NCI-H345 treated with DMSO at 0.1 percent for 48 hours (cell line): Measurements from ENCODE around the gene MTHFSD.
A peak's percentile ranks its signal among the peaks of the same experiment; 100 is the strongest.

ENCODE experiments used
- DNase-seq: peaks from one replicate; lab custom pipeline; 2025; ENCODE audit not compliant: unreplicated experiment; lab: John Stamatoyannopoulos, UW

Gene MTHFSD

DNA sequence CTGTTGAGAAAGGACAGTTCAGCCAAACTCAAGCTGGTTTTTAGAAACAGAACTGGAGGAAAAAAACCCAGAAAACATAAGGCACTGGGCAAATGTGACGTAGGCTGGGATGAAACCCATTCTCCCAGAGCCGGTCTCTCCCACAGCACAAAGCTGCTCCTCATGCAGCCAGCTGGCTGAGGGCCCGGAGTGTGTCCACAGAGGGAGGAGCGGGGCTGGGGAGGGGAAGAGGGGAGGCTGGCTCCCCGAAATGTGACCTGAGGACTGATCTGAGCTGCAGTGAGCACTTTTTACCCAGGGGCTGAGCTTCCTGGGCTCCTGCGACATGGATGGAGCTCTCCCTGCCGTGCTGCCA, 23.9 kb downstream of the MTHFSD start:
- DNase-seq: no peak

DNA sequence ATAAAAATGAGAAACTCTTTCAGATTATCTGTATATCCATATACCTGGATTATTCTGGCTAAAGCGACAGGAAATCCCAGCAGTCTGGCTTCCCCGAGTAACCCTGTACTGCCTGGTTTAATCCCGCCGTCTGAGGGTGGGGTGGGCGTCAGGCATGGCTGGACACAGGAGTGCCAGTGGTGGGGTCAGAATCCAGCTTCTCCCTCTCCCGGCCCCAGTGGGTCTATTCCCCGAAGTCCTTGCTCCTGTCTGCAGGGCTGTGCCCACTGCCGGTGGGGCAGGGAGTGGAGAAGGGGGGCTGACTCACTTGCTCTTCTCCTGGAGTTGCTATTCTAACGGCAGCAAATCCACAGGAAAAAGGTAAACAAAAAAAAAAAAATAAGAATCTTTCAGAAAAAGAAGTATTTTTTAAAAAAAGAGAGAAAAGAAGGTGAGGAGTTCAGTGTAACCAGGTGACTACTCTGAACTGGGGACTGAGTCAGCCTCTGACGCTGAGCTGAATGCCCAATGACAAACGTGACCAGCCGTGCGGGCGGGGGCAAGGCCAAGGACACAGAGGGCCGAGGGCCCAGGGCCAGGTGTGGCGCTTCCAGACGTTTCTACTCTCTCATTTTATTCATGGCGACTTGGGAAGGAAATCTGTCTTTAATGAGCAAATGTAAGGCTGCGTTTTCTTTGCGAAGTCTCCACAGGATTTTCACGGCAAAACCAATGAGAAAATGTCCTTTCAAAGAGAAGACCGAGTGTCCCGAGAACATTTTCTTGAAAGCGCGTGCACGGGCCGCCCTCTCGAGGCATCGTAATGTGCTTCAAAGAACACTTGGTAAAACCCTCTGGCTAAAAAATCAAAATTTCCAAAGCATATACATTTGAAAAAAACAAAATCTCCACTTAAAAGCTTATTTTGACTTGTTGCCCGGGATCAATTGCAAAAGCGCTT, 24.5 kb downstream of the MTHFSD start:
- DNase-seq: no peak

DNA sequence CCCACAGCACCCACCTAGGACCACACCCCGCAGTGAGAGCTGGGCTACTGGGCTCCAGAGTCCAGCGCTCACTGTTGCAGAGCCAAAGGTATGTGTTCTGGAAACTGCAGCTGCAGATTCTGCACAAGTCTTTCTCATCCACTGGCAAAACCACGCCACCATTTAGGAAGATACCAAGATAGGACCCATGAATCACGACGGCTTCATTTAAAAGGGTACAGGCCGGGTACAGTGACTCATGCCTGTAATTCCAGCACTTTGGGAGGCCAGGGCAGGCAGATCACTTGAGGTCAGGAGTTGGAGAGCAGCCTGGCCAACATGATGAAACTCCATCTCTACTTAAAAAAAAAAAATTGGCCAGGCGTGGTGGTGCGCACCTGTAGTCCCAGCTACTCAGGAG, 25.9 kb downstream of the MTHFSD start:
- no peak for DNase-seq

DNA sequence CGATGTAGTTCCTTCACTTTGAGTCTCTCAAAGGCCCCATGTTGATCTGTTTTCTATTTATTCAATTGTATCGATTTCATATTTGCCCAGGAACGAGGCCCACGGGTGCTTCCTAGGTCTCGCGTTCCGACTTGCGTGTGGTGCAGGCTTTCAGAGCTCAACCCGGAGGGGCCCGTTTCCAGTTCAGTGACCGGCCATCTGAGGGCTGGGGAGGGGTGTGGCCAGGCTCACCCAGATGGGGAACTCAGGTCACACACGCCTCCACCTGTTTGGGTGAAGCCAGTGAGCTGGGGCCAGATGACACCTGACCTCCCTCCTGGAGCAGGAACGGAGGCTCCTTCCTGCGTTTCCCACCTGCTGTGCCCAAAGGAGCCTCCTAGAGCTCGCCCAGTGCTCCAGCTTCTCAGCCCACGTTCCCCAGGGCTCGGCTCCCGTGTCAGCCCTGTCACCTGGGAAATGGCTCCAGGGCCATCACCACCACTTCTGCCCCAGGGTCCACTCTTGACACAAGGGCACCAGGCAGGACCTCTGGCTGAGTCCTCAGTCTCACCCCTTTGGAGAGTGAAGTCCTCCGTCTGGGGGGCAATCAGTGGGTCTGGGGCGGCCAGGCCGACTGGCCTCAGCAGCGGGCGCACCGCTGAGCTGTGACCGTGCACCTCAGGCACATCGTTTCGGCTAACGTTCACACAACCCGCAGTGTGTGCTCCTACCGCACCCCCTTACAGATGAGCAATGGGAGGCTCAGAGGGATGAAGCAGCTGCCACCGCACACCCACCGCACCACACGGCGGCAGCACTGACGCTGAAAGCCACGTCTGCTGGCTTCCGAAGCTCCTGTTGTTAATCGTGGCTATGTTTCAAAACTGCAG, 26.7 kb downstream of the MTHFSD start:
- no peak for DNase-seq

DNA sequence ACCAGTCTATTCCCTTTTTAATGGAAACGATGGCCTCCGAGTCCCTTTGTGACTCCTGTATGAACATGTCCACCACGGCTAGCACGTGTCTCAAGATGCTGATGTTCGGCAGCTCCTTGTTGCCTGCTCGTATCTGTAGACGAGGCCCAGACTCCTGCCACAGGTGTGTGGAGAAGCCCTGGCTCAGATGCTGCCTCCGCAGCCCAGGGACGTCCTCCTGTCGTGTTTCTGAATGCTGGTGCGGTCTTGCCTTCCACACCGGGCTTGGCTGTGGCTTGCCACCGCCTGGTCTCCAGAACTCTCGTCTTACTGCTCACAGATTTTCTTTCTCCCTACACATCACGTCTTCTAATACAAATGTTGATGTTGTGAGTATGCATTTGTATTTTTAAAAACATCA, 27.7 kb downstream of the MTHFSD start:
- no peak for DNase-seq

DNA sequence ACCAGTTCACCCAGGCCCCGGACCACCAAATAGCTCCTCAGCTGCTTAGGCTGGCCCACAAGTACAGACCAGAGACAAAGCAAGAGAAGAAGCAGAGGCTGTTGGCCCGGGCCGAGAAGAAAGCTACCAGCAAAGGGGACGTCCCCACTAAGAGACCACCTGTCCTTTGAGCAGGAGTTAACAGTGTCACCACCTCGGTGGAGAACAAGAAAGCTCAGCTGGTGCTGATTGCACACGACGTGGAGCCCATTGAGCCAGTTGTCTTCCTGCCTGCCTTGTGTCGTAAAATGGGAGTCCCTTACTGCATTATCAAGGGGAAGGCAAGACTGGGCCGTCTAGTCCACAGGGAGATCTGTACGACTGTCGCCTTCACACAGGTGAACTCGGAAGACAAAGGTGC, 29.3 kb downstream of the MTHFSD start:
- DNase-seq: no peak

DNA sequence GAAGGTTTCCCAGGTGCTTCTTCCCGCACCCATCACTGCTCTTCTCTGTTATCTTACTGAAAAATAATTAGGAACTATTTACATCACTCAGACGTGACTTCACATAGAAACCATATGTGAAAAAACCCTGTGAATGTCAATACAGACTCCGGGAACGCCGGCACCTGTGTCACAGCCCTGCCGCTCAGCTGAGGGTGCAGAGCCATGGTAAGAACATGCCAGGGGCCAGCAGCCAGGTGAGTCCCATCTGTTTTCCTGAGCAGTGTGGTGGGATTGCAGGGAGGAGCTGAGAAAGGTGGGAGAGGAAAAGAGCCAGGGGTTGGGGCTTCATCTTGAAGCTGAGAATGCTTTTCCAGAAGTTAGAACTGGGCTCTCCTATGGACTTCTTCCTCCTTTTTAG, 31.0 kb downstream of the MTHFSD start:
- no peak for DNase-seq

DNA sequence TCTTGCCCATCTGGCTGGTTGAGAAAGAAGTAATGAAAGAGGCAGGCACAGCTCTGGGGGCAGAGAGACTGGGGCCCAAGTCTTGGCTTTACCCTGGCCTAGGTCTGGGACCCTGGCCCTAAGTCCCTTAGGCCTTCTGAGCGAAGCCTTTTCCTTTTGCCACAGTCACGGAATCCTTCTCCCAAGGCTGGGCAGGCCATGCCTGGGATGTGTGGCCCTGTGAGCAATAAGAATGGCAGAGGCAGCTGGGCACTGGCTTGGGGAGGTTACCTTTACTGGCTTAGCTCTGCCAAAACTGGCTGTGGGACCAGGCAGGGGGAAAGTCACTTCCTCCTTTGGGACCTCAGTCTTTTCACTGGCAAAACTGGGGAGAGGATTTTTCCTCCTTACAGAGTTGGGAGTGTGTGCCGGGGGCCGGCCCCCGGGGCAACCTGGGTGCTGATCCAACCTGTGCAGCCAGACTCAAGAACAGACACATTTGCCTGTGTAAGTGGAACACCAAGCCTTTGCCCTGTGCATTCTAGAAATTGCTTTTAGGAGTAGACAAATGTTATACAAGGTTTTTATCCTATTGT, 31.8 kb downstream of the MTHFSD start:
- DNase-seq: no peak

DNA sequence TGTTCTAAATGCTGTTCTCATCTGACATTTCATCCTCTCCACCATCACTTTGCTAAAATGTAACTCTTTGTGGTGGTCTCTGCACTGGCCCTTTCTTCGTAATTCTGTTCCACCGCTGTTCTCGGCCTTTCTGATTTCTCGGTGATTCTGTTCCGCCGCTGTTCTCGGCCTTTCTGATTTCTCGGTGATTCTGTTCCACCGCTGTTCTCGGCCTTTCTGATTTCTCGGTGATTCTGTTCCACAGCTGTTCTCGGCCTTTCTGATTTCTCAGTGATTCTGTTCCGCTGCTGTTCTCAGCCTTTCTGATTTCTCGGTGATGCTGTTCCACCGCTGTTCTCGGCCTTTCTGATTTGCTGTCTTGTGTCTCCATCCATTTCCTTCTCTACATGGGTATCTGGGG, 32.4 kb downstream of the MTHFSD start:
- DNase-seq: no peak

DNA sequence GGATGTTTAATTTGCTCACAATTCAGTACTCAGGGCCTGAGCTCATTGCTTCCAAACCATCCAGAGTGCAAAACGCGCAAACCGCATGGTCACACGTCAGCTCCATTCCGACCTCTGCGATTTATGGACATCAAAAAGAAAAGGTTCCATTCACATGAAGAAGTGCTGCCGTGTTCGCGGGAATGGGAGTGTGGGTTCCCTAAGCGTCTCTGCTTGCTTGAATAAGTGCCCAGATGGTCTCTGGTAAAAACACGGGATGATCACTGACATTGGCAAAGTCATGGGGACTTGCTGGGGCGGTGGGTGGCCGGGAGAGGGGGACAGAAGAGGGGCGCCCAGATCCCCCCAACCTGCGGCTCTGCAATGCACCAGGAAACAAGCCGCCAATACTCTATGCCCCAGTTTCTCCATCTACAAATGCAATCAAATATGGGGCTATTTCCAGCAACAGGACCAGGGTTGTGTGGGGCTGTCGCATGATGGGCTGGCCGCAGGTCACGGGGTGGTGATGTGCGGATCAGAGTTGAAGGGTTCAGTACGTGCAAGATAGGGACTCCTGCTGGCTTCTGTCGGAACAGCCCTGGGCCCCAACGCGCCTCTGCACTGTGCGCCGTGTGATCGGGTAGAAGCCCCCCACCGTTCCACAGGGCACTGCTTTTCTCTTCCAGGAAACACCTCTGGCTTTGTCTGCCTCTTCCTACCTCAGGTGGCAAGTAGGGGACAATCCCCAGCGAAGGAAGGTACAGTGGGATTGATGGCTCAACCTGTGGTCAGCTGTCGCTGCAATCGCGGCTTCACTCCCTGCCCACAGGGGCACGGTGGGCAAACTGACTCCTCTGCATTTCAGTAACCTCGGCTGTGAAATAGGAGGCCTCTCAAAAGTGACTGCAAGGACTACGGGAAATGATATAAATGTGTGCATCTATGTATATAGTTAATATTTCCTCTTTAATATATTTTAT, 33.5 kb downstream of the MTHFSD start:
- no peak for DNase-seq

DNA sequence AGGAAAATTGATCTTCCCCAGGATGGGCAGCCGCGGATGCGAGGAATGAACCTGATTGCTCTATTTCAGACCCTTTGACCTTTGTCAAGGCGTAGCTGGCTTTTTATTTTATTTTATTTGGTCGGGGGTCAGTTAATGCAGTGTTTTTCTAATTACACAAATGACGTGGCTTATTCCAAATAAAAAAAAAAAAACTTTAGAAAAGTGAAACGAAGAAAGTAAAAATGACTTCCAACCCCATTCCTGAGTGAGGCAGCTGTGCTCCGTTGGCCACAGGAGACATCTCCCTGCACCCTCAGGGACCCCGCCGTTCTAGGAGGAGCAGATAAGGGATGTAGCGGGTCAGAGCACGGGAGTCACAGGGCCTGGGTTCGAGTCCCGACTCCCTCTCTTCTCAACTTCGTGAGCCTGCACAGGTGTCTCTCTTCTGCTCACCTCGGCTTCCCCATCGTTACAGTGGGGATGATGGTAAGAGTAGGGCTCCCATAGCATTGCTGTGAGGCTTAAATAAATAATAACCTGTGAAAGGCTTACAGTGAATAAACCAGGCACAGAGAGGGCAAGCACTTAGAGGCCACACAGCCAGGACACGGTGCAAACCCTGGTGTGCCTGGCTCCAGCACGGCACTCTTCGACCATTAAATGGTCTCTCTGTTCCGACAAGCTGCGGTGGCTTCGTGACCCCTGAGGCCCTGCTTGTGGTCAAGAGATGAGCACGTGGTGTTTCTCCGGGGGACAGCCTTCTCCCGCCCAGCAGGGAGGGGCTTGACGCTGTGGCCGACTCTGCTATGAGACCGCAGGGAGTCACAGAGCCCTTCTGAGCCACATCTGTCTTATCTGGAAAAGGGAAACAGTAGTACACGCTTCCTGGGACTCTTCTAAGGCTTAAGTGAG, 34.5 kb downstream of the MTHFSD start:
- DNase-seq: no peak

DNA sequence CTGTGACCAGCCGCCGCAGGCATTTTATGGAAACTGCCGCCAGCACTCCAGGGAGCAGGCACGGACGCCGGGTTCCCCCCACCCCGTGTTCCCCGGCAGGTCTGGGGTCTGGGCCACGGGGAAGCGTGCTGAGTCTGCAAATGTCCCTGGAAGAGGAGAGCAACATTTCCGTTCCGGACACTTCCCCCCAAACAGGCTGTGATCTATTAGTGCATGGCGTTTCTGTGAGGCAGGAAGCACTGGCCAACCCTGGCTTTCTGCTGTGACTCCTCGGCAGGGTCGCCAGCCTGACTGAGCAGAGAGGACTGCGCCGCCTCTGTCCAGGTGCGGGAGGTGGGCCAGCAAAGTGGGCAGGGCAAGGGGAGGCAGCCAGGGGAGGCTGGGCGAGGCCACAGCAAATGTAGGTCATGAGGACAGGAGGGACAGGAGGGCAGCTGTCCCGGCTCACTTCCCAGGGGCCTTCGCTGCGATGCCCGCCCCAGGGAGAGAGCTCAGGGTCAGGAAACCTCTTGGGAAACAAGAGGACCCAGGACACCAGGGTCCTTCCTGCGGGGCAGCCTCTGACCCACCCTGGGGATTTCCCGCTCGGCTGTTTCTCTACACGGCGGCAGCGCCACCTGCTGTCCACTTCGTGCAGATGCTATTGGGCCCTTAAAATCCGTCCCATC, 35.3 kb downstream of the MTHFSD start:
- peak; percentile 26 for DNase-seq

DNA sequence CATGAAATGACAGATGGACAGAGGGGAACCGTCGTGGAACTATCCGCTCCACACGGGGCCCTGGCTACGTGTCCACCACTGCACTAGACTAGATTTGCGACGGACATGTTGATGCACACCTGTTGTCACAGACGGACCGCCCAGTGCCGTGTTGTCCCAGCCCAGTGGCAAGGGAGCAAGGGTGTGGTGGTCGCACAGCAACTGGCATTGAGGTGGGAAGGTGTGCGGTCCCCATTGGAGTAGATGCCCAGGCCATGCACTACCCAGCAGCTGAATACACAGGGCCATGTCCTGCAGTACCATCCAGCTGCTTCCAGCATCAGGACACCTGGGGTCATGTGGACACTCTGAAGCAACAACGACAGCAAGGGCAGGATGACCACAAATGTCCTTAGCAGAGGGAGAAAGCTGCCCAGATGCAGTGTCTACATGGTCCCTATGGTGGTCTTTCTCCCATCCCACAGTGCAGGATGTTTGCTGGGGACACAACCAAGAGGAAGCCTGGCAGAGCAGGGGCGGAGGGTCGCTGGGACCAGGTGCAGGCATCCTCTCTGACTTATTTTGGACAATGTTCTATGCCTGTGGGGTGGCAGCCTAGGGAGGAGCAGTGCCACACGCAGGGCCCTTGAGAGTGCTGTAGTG, 35.9 kb downstream of the MTHFSD start:
- no peak for DNase-seq

DNA sequence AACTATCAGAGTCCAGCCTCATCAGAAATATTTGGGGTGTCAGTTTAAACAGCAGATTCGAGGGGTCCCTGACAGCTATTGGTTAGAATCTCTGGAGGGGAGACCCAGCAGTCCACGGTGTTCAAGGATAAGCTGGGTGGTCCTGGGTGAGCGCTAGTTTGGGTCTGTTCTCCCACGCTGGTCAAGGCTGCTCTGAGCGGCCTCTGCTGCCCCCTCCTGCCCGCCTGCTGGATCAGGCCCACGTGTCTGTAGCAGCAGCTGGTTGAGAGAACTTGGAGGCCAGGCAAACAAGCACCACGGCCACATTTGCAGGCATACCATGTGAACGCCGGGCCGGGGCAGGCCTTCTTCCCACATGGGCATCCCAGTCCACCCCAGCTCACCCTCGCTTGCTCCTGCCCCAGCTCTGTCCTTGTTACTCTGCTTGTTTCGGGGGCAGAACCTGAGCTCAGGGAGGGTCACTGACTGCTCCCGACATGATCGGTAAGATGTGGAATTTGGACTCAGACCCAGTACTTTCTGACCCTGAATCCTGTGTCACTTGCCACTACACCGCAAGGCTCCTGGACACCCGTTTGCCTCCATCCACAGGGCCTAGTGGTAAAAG, 37.3 kb downstream of the MTHFSD start:
- no peak for DNase-seq

DNA sequence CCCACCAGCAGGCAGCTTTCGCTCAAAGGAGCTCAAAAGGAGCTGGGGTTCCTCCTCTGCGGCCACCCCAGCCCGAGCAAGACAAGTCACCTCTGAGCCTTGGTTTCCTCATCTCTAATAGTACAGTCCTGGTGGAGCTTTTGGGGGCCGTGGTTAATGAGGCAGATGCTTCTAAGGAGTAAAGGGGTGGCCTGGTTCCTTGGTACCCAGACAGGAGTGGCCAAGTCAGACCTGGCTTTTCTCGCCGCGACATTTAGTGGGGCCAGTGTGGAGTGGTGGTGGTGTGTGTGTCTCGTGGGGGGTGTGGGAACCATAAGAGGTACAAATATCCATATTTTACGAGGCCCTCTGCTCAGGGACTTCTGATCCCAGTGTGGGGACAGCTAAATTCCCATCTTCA, 38.0 kb downstream of the MTHFSD start:
- no peak for DNase-seq

DNA sequence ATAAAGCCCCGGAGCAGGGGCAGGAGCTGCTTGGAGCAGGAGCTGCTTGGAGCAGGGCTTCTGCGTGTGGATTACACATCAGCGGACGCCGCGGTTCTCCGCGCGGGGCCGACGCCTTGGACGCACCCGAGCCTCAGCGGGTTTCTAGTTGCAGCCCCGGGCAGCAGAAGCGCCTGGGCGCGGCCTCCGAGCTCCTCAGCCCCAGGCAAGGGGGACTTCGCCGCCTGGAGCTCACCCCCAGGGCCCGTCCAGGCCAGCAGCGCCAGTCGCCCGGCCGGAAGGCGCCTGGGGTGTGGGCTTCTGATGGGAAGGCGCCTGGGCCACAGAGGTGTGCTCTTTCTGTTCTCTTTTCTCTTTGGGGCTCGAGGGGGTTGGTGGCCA, 38.4 kb downstream of the MTHFSD start:
- no peak for DNase-seq

DNA sequence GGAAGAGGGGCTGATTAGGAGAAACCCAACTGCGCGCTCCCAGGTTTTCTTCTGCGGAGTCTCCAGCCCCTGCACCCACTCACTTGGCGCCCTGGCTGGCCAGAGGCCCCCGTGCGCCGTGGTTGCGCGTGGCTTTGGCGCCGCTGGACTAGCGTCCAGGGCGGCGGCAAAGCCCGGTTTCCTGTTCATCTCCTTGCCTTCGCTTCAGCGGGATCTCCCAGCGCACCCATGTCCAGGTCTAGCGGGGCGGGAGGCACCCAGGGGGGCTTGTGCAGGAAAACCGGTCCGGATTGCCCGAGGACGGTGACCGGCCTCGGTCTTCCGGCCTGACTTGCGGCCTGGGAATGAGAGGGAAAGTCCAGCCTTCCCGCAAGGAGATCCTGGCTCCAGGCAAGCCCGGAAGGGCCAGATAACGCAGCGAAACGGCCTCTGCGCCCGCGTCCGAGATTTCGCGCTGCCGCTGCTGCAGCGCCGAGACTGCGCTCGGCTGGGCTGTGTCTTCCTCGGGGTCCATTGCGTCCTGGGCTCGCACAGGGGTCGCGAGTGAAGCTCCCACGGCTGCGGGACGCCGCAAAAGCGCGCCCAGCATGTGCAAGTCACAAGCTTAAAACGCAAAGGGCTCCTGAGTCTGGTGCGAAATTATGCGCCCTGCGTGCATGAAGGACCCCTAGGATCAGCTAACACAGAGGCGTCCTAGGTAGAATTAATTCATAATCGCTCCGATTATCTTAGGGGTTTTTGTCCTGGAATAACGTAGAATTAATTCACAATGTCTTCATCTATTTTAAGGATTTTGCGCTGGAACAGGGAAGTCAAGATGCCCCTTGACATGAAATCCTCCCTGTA, 39.0 kb downstream of the MTHFSD start:
- no peak for DNase-seq
